Thoracic aorta (tissue), 2 donors: ENCODE data around the gene SALL3. TPM values are rescaled to one million over a fixed set of nuclear protein-coding genes. Genes with fewer than 3 reads are reported as not detected.
"Not testable (repeated sequence)": the region's sequence is repeated elsewhere in the genome, so short reads cannot be mapped to it uniquely, and the experiment has no call there.

ENCODE experiments used
- ATAC-seq: fragments of 150-250 bp; one replicate; pipeline ENCODE4 v1.8.0; 2017; ENCODE audit warnings: low read depth; ENCODE audit not compliant: insufficient number of reproducible peaks, low FRiP score
- DNase-seq: peaks from one replicate; pipeline ENCODE4 v3.0.0-alpha.2; 2020; ENCODE audit warnings: low spot score
- H3K27ac ChIP-seq, 2 donors: fragments of 200-600 bp; sonication (generic); 1 replicate in 1 of 2; 2 replicates in 1 of 2; pipeline ENCODE4 v1.5.1; 2016; ENCODE audit warnings: mild to moderate bottlenecking in 2 of 2, moderate library complexity in 2 of 2
- H3K27me3 ChIP-seq: fragments of 200-600 bp; sonication (generic); replicated peaks from 2 replicates; pipeline ENCODE4 v1.6.0; 2016; ENCODE audit warnings: mild to moderate bottlenecking; ENCODE audit not compliant: insufficient read depth
- H3K36me3 ChIP-seq: fragments of 200-600 bp; sonication (generic); one replicate; pipeline ENCODE4 v1.5.1; 2016
- H3K4me1 ChIP-seq, 2 donors: fragments of 200-600 bp; sonication (generic); 1 replicate in 1 of 2; 2 replicates in 1 of 2; pipeline versions ENCODE4 v1.5.1 to v1.6.0; 2016; ENCODE audit warnings: low read depth in 2 of 2, mild to moderate bottlenecking in 1 of 2; ENCODE audit not compliant: control insufficient read depth in 1 of 2
- H3K4me3 ChIP-seq: fragments of 200-600 bp; sonication (generic); 2 replicates; pipeline ENCODE4 v1.5.1; 2016; ENCODE audit warnings: mild to moderate bottlenecking
- H3K9me3 ChIP-seq: fragments of 200-600 bp; sonication (generic); 2 replicates; pipeline ENCODE4 v1.5.1; 2016
- CTCF ChIP-seq: fragments of 200-600 bp; sonication (generic); IDR thresholded peaks from one replicate; pipeline ENCODE4 v1.5.1; 2019; ENCODE audit warnings: antibody characterized with exemption
- total RNA-seq, 2 donors: library from RNA; depleted of rRNA; stranded (reverse); fragments of >200 nt; gene quantifications; one replicate each; pipeline versions ENCODE4 v1.1.0 to v1.2.3, GENCODE V29; 2016

Gene SALL3
- total RNA-seq, 2 donors from 2014 or later = not detected

DNA sequence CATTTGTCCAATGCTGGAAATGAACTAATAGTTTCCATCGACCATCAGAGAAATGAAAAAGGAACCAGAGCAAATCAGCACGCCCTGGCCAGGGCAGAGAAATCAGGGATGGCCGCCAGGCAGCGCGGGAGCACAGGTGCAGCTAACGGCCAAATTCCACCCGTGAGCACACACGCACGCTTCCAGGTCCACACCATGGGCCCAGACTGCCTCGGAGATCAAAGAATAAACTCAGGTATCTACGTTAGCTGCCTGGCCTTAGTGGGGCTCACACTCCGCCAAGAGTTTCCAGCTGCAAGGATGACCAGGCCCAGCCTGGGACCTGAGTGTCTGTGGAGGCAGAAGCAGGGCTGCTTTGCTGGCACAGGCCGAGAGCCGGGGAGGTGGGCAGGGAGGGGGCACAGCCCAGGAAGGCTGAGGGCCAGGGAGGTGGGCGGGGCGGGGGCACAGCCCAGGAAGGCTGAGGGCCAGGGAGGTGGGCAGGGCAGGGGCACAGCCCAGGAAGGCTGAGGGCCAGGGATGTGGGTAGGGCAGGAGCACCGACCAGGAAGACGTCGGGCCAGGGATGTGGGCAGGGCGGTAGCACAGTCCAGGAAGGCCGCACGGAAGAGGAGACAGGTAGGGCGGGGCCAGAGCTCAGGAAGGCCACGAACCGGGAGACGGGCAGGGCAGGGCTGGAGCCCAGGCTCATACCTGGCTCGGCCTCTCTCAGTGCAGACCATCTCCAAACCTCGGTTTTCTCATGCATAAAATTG, 43.2 kb upstream of the SALL3 start:
- H3K36me3 ChIP-seq = no peaks in the 10 kb centered on the region
- no peak for TF ChIP-seq CTCF
- no peaks in the 10 kb centered on the region for H3K4me1 ChIP-seq
- H3K9me3 ChIP-seq = no peaks in the 10 kb centered on the region
- no peak overlapping the region for H3K27ac ChIP-seq
- DNase-seq (no peak), ATAC-seq (no peak)
- H3K4me3 ChIP-seq = no peak overlapping the region
- H3K27me3 ChIP-seq = no peaks in the 10 kb centered on the region

DNA sequence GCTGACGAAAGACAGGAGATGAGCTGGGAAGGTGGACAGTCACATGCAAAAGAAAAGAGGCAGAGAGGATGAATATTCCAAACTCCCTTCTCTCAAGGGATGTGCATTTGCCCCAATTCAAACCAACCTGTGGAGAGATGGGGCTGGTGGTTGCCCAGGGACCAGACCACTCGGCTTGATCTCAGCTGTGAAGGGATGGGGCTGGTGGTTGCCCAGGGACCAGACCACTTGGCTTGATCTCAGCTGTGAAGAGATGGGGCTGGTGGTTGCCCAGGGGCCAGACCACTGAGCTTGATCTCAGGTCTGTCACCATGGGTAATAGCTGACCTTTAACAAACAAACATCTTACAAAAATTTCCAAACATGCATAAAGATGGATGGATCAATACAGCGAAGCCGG, 42.5 kb upstream of the SALL3 start:
- ATAC-seq (no peak), DNase-seq (no peak)
- no peaks in the 10 kb centered on the region for H3K9me3 ChIP-seq
- H3K27me3 ChIP-seq = no peaks in the 10 kb centered on the region
- H3K27ac ChIP-seq = no peak overlapping the region
- H3K4me1 ChIP-seq = no peaks in the 10 kb centered on the region
- H3K4me3 ChIP-seq = no peak overlapping the region
- H3K36me3 ChIP-seq = no peaks in the 10 kb centered on the region
- no peak for TF ChIP-seq CTCF

DNA sequence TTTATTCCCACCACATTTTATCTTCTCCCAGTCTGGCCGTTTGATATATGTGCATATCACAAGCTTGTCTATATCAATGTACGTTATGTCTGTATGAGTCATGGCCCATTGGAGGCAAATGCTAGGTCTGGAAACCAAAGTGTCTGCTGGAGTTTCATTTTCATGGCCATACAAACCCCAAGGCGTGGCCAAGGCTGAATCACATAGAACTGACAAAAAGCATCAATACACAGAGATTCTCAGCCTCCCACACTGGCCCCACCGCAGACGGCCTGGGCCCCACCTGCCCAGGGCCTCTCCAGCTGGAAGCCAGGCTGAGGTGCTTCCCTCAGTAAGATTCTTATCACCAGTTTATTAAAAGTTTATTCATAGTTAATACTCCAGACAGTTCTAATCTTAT, 40.5 kb upstream of the SALL3 start:
- DNase-seq = no peak
- Histone ChIP-seq H3K36me3 (no peaks in the 10 kb centered on the region), H3K4me1 (no peaks in the 10 kb centered on the region), H3K9me3 (no peaks in the 10 kb centered on the region), H3K27me3 (no peaks in the 10 kb centered on the region), H3K27ac (no peak overlapping the region), H3K4me3 (no peak overlapping the region)
- ATAC-seq = no peak
- no peak for TF ChIP-seq CTCF

DNA sequence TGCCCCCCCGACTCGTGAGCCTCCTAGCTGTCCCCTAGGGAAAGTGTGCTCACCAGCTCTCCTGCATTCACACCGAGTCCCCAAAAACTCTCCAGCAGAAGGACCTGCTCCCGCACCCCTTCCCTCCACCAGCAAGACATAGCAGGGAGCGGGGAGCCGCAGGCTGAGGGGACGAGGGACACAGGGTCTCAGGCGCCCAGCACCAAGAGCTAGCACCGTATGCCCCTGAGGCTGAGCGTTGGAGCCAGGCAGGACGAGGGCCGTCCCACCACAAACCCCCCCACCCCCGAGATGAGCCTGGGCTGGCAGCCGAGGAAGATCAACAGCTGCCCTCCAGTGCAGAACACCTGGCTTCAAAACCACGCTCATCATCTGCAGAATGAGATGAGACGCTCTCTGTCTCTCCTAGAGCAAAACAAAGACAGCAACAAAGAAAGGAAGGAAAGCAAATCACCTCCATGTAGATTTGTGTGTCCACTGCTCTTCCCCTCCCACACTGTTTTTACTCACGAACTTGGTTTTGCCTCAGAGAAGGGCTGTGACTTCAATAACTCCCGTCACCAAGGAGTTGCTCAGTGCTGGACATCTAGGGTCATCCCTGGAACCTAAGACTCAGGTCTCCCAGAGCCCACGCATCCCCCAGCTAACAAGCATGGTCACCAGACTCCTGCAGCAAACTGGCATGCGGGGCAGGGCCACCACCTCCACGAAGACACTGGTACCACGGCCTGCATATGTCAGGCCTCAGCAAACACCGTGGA, 39.7 kb upstream of the SALL3 start:
- no peaks in the 10 kb centered on the region for H3K27me3 ChIP-seq
- ATAC-seq = no peak
- TF ChIP-seq CTCF = no peak

DNA sequence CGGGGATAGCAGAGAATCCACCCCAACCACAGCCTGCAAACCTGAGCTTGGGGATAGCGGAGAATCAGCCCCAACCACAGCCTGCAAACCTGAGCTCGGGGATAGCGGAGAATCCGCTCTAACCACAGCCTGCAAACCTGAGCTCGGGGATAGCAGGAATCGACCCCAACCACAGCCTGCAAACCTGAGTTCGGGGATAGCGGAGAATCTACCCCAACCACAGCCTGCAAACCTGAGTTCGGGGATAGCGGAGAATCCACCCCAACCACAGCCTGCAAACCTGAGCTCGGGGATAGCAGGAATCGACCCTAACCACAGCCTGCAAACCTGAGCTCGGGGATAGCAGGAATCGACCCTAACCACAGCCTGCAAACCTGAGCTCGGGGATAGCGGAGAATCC, 37.4 kb upstream of the SALL3 start:
- not testable (repeated sequence) for DNase-seq, H3K27ac ChIP-seq, H3K4me3 ChIP-seq, H3K27me3 ChIP-seq, H3K9me3 ChIP-seq, ATAC-seq, H3K36me3 ChIP-seq, H3K4me1 ChIP-seq

More for the DNA sequence above, 39.7 kb upstream of the SALL3 start:
- H3K36me3 ChIP-seq = no peaks in the 10 kb centered on the region
- H3K9me3 ChIP-seq = no peaks in the 10 kb centered on the region
- H3K27ac ChIP-seq = no peak overlapping the region
- no peak for DNase-seq
- no peak overlapping the region for H3K4me3 ChIP-seq
- H3K4me1 ChIP-seq = no peaks in the 10 kb centered on the region
